SU-DHL-6 (cell line): ENCODE data around the gene TNFAIP6.
"Not testable (repeated sequence)": the region's sequence is repeated elsewhere in the genome, so short reads cannot be mapped to it uniquely, and the experiment has no call there.

Source experiments
- CTCF ChIP-seq: fragments of 200-600 bp; sonication (generic); IDR thresholded peaks from one replicate; pipeline ENCODE4 v1.5.1; 2017; ENCODE audit warnings: antibody characterized with exemption, mild to moderate bottlenecking, low read length, moderate library complexity; ENCODE audit not compliant: insufficient read depth, poor library complexity, severe bottlenecking
- EZH2phosphoT487 ChIP-seq: fragments of 200-600 bp; sonication (generic), shearing (Covaris generic); conservative IDR thresholded peaks from 2 replicates; pipeline ENCODE4 v1.6.1; 2018; ENCODE audit warnings: mild to moderate bottlenecking, antibody characterized with exemption, low read length, moderate library complexity, mixed read lengths

- TF ChIP-seq CTCF, EZH2phosphoT487: not testable (repeated sequence)
These were observed 13.2 kb upstream of the TNFAIP6 start for GRCh38 chr2:151344191-151344590.
